NCI-H2107 treated with DMSO at 0.1 percent for 48 hours (cell line): Measurements from ENCODE around the gene CNOT6L.

Experiments used
- DNase-seq: peaks from one replicate; lab custom pipeline; 2025; ENCODE audit not compliant: unreplicated experiment; lab: John Stamatoyannopoulos, UW

The CNOT6L gene

GRCh38 chr4:77820649-77821561, 1.7 kb upstream of the CNOT6L start:
- DNase-seq: no peak

- peak; percentile 82 for DNase-seq
Measured at GRCh38 chr4:77819843-77820648, 878 bp upstream of the CNOT6L start.

GRCh38 chr4:77819404-77819842, 255 bp upstream of the CNOT6L start:
- DNase-seq: no peak

GRCh38 chr4:77818073-77818601, 1.0 kb downstream of the CNOT6L start:
- peak; percentile 61 for DNase-seq

GRCh38 chr4:77817304-77818072, 1.7 kb downstream of the CNOT6L start:
- DNase-seq: no peak

GRCh38 chr4:77816546-77816945, 2.6 kb downstream of the CNOT6L start:
- no peak for DNase-seq

- no peak for DNase-seq
Measured at GRCh38 chr4:77815636-77816035, 3.5 kb downstream of the CNOT6L start.

- no peak for DNase-seq
Measured at GRCh38 chr4:77805840-77806239, 13.3 kb downstream of the CNOT6L start.

- no peak for DNase-seq
Measured at GRCh38 chr4:77804471-77804870, 14.7 kb downstream of the CNOT6L start.

- DNase-seq: no peak
Measured at GRCh38 chr4:77802402-77802801, 16.8 kb downstream of the CNOT6L start.

GRCh38 chr4:77801260-77801608, 17.9 kb downstream of the CNOT6L start:
- DNase-seq: no peak

- no peak for DNase-seq
Measured at GRCh38 chr4:77800483-77801259, 18.5 kb downstream of the CNOT6L start.

- DNase-seq: no peak
Measured at GRCh38 chr4:77800077-77800476, 19.1 kb downstream of the CNOT6L start.

- DNase-seq: no peak
Measured at GRCh38 chr4:77798385-77798784, 20.8 kb downstream of the CNOT6L start.

GRCh38 chr4:77797239-77797638, 21.9 kb downstream of the CNOT6L start:
- no peak for DNase-seq

GRCh38 chr4:77795326-77795725, 23.8 kb downstream of the CNOT6L start:
- no peak for DNase-seq

GRCh38 chr4:77790146-77790545, 29.0 kb downstream of the CNOT6L start:
- DNase-seq: no peak

- no peak for DNase-seq
Measured at GRCh38 chr4:77788990-77789389, 30.2 kb downstream of the CNOT6L start.

- no peak for DNase-seq
Measured at GRCh38 chr4:77787969-77788368, 31.2 kb downstream of the CNOT6L start.

GRCh38 chr4:77785669-77786068, 33.5 kb downstream of the CNOT6L start:
- DNase-seq: no peak
